ENCODE measurements around the gene PDP2. TPM values are rescaled to one million over a fixed set of nuclear protein-coding genes. Genes with fewer than 3 reads are reported as not detected.

The PDP2 gene
- total and polyA plus RNA-seq, 9 of the 15 experiments (the other 6 are each of a cell fraction or from before 2014, with no cell fraction given), result 2.5 to 24.3 (median 7.2) TPM

DNA sequence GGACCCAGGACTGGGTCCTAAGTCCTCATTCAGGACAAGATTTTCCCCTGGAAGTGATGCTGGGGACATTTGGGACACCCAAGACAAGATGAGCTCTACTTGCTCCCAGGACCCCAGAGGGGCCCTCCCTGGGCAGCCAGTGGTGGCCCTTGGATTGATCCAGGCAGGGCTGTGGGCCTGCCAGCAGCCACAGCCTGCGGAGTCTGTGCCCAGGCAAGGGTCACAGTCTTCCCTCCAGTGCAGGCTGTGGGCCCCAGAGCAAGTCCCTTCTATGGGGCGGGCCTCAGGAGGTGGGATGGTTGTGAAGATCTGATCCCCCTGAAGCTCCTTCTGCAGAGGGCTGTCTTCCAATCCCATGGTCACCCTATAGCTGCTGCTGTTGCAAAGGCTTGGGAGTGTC, 23.5 kb upstream of the PDP2 start (continued):
- TF ChIP-seq NR4A1 (CRISPR knock-in tag; IDR thresholded peaks at IDR 0.05) (no peak), NR4A1 (tag; IDR thresholded peaks at IDR 0.05) (no peak), HMGN3 (IDR thresholded peaks at IDR 0.05; ENCODE audit: borderline replicate concordance, extremely low read depth, insufficient read length, low read depth, low read length) (no peak), ZBTB5 (IDR thresholded peaks at IDR 0.05) (no peak)
- TF ChIP-seq, protein P1, sequence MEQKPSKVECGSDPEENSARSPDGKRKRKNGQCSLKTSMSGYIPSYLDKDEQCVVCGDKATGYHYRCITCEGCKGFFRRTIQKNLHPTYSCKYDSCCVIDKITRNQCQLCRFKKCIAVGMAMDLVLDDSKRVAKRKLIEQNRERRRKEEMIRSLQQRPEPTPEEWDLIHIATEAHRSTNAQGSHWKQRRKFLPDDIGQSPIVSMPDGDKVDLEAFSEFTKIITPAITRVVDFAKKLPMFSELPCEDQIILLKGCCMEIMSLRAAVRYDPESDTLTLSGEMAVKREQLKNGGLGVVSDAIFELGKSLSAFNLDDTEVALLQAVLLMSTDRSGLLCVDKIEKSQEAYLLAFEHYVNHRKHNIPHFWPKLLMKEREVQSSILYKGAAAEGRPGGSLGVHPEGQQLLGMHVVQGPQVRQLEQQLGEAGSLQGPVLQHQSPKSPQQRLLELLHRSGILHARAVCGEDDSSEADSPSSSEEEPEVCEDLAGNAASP (IDR thresholded peaks at IDR 0.05), result no peak

GRCh38 chr16:66857437-66857836, 22.9 kb upstream of the PDP2 start:
- Histone ChIP-seq H3K9me3 (replicated peaks; ENCODE audit: control insufficient read depth, insufficient read depth, low read depth, low read length) (no peaks in the 10 kb centered on the region), H3K4me3 (no peak overlapping the region), H3K9me1 (ENCODE audit: control insufficient read depth, insufficient read depth, low read length) (no peaks in the 10 kb centered on the region), H3K27me3 (ENCODE audit: control insufficient read depth in 2 of 2, insufficient read depth in 2 of 2, low read length in 2 of 2) (no peaks in the 10 kb centered on the region; a peak in 1 of 5 replicates), H3K36me3 (ENCODE audit: control insufficient read depth, insufficient read depth, low read length) (no peaks in the 10 kb centered on the region), H3K79me2 (ENCODE audit: control insufficient read depth, insufficient read depth, low read length) (no peaks in the 10 kb centered on the region), H3K27ac (ENCODE audit: extremely low read depth, low read depth, low read length) (no peak overlapping the region), H2AFZ (ENCODE audit: low read depth, low read length) (no peak overlapping the region), H3K9ac (ENCODE audit: insufficient read depth in 1 of 2, low read depth in 2 of 2, low read length in 2 of 2) (no peak overlapping the region), H3K4me2 (ENCODE audit: insufficient read depth, low read length) (no peak overlapping the region), H3K4me1 (replicated peaks in 1 of 2; ENCODE audit: control insufficient read depth in 2 of 2, insufficient read depth in 2 of 2, low read length in 2 of 2) (peaks cover 0 to 3% of the 10 kb centered on the region in 2 experiments; a peak in 1 of 5 replicates), H4K20me1 (replicated peaks; ENCODE audit: control insufficient read depth, insufficient read depth, low read length) (no peaks in the 10 kb centered on the region)
- BruUV-seq (replicated peaks), result no TSS peak
- WGBS (ENCODE audit: insufficient coverage, low coverage, missing lambda C conversion rate), result 15% methylated on average over 6 of the region's 6 CpGs
- in situ Hi-C loops (cut with MboI) (no loop called here), intact Hi-C loops (cut with micrococcal nuclease) (no loop called here)
- peak in 2 of 4 experiments; percentile 3 to 7 for DNase-seq (ENCODE audit: extremely low read depth in 1 of 4, low spot score in 3 of 4)
- POLR2A ChIA-PET, result interaction anchor here (0.9 kb wide), 1 partner anchor 54 kb away, joined by 3 read pairs; no protein-coding TSS in a partner anchor
- CTCF ChIA-PET (ENCODE audit: low intra/inter-chr PET ratio), result no interaction called here
- no peak for ATAC-seq
- TF ChIP-seq TCF7L2 (IDR thresholded peaks at IDR 0.05; ENCODE audit: low read depth, low read length), result no peak
- TF ChIP-seq KLF16 (IDR thresholded peaks at IDR 0.05), result no peak
- TF ChIP-seq PURB (CRISPR knock-in tag; IDR thresholded peaks at IDR 0.05; ENCODE audit: low read depth), result no peak
- no peak for TF ChIP-seq CAMTA2 (CRISPR knock-in tag; conservative IDR thresholded peaks at IDR 0.05)
- TF ChIP-seq, protein P2, sequence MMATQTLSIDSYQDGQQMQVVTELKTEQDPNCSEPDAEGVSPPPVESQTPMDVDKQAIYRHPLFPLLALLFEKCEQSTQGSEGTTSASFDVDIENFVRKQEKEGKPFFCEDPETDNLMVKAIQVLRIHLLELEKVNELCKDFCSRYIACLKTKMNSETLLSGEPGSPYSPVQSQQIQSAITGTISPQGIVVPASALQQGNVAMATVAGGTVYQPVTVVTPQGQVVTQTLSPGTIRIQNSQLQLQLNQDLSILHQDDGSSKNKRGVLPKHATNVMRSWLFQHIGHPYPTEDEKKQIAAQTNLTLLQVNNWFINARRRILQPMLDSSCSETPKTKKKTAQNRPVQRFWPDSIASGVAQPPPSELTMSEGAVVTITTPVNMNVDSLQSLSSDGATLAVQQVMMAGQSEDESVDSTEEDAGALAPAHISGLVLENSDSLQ (IDR thresholded peaks at IDR 0.05), result peak; percentile 48; the same call in 1 of the 2 replicates
- TF ChIP-seq SAP30 (IDR thresholded peaks at IDR 0.05; ENCODE audit: borderline replicate concordance, insufficient read depth, low read depth, low read length, poor library complexity, severe bottlenecking), result no peak
- TF ChIP-seq GTF2B (IDR thresholded peaks at IDR 0.05; ENCODE audit: extremely low read depth, insufficient read length), result no peak
- no peak for FAIRE-seq

Measured in K562 (cell line).